Neural progenitor cell (in vitro differentiated cells): ENCODE data around the gene RBFA.

Experiments
- CTCF ChIP-seq: fragments of 200-600 bp; sonication (generic); IDR thresholded peaks from 2 replicates; pipeline ENCODE4 v1.5.1; 2017; ENCODE audit warnings: antibody characterized with exemption, mild to moderate bottlenecking
- EZH2 ChIP-seq: fragments of 200-600 bp; sonication (generic); IDR thresholded peaks from 2 replicates; pipeline ENCODE4 v1.6.1; 2017; ENCODE audit warnings: antibody characterized with exemption, mild to moderate bottlenecking, moderate library complexity

- TF ChIP-seq CTCF (no peak), EZH2 (no peak)
Observed at GRCh38 chr18:80046961-80047541, 12.8 kb downstream of the RBFA start.
